ENCODE measurements around the gene RET. TPM values are rescaled to one million over a fixed set of nuclear protein-coding genes. Genes with fewer than 3 reads are reported as not detected.

Gene RET
- total and polyA plus RNA-seq, 2 of the 13 experiments (the other 11 are each of a cell fraction or from before 2014, with no cell fraction given): 0.02 TPM; not detected in 1

DNA sequence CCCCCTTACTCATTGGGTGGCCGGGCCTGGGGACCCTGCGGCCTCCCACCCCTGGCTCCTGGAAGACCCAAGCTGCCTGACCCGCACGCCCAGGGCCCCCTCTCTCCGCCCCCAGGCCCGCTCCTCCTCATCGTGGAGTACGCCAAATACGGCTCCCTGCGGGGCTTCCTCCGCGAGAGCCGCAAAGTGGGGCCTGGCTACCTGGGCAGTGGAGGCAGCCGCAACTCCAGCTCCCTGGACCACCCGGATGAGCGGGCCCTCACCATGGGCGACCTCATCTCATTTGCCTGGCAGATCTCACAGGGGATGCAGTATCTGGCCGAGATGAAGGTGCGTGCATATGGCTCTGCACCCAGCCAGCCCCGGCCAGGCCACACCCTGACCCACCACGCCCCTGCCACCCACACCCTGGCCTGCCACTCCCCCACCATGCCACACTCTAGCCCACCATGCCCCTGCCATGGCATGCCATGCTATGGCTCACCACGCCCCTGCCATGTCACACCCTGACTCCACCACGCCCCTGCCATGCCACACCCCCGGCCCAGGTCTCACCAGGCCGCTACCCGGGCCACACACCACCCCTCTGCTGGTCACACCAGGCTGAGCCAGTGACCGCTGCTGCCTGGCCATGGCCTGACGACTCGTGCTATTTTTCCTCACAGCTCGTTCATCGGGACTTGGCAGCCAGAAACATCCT is 42.7 kb downstream of the RET start:
- no peaks in the 10 kb centered on the region for H3K36me3 ChIP-seq (replicated peaks in 1 of 2; ENCODE audit: control insufficient read depth in 1 of 2, insufficient read depth in 2 of 2, low read length in 2 of 2)
- peaks cover 3 to 56% of the 10 kb centered on the region in 2 experiments for H3K27me3 ChIP-seq (ENCODE audit: control insufficient read depth in 1 of 2, insufficient read depth in 2 of 2, low read length in 2 of 2)
- no peak for ATAC-seq
- H4K20me1 ChIP-seq (ENCODE audit: insufficient read depth, low read length): no peaks in the 10 kb centered on the region
- H3K79me2 ChIP-seq (ENCODE audit: insufficient read depth, low read length): no peaks in the 10 kb centered on the region
- ChIA-PET CTCF (ENCODE audit: low intra/inter-chr PET ratio, low total read pairs) (no interaction called here), POLR2A (no interaction called here)
- no peak overlapping the region for H2AFZ ChIP-seq (ENCODE audit: low read length)
- in situ Hi-C loops (cut with HindIII; ENCODE audit: extremely low pct_ligation_motif_present, low pct_unique_long_range_greater_than_20kb) (no loop called here), intact Hi-C loops (cut with micrococcal nuclease; ENCODE audit: unreplicated experiment) (no loop called here)
- H3K4me1 ChIP-seq (ENCODE audit: insufficient read depth, low read length): no peaks in the 10 kb centered on the region
- no peak for DNase-seq (ENCODE audit: low spot score)
- 46% methylated on average over 18 of the region's 31 CpGs for WGBS (ENCODE audit: low lambda C conversion rate)
- no peak overlapping the region for H3K4me3 ChIP-seq (replicated peaks in 1 of 3; ENCODE audit: insufficient read depth in 1 of 3, low read depth in 2 of 3, low read length in 3 of 3)
- no peak overlapping the region for H3K9ac ChIP-seq (ENCODE audit: insufficient read depth, low read depth, low read length)
- FAIRE-seq: no peak
- no peak overlapping the region for H3K27ac ChIP-seq (ENCODE audit: extremely low read length, insufficient read depth, low read length)
- TF ChIP-seq ZMYM4 (CRISPR knock-in tag; IDR thresholded peaks at IDR 0.05): no peak
- no peak for TF ChIP-seq ZMYM2 (CRISPR knock-in tag; IDR thresholded peaks at IDR 0.05)
- no peak for TF ChIP-seq NFE2L1 (CRISPR knock-in tag; IDR thresholded peaks at IDR 0.05; ENCODE audit: borderline replicate concordance)
- no peak for TF ChIP-seq ZNF512B (CRISPR knock-in tag; IDR thresholded peaks at IDR 0.05; ENCODE audit: borderline replicate concordance)
- no peak for TF ChIP-seq SIX1 (CRISPR knock-in tag; IDR thresholded peaks at IDR 0.05; ENCODE audit: borderline replicate concordance)
- TF ChIP-seq NR2F2 (IDR thresholded peaks at IDR 0.05; ENCODE audit: borderline replicate concordance, low read depth): no peak
- no peak for TF ChIP-seq SRSF1 (optimal IDR thresholded peaks at IDR 0.05; ENCODE audit: low read depth, low read length)
- TF ChIP-seq ZNF790 (CRISPR knock-in tag; IDR thresholded peaks at IDR 0.05; ENCODE audit: borderline replicate concordance): no peak
- no peak for TF ChIP-seq CREB1 (IDR thresholded peaks at IDR 0.05)
- TF ChIP-seq CREB1 (CRISPR knock-in tag; IDR thresholded peaks at IDR 0.05): no peak
- TF ChIP-seq EED (CRISPR knock-in tag; IDR thresholded peaks at IDR 0.05): no peak
- no peak for TF ChIP-seq ZNF124 (CRISPR knock-in tag; IDR thresholded peaks at IDR 0.05)
- no peak for TF ChIP-seq ELF4 (CRISPR knock-in tag; IDR thresholded peaks at IDR 0.05; ENCODE audit: borderline replicate concordance)
- TF ChIP-seq, protein P1, sequence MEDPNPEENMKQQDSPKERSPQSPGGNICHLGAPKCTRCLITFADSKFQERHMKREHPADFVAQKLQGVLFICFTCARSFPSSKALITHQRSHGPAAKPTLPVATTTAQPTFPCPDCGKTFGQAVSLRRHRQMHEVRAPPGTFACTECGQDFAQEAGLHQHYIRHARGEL (CRISPR knock-in tag; IDR thresholded peaks at IDR 0.05): no peak
- no peak for TF ChIP-seq SNAPC4 (CRISPR knock-in tag; IDR thresholded peaks at IDR 0.05)
- BruUV-seq (replicated peaks): no TSS peak
- no peaks in the 10 kb centered on the region for H3K9me3 ChIP-seq (ENCODE audit: low read length)
- no peak overlapping the region for H3K4me2 ChIP-seq (ENCODE audit: low read depth, low read length)

Data from HepG2 (cell line).